HG02938 (cell line): ENCODE data around the gene PGAM2.

Experiments
- ATAC-seq: cut with Tn5 transposase; IDR thresholded peaks from one replicate; pipeline ENCODE4 v1.9.1; 2021; ENCODE audit warnings: mild to moderate bottlenecking, moderate library complexity; ENCODE audit not compliant: unreplicated experiment

Gene PGAM2

GRCh38 chr7:44103923-44104859, 38.8 kb upstream of the PGAM2 start, which contains the start of gene AEBP1:
Gene AEBP1, plus strand, starts transcription at chr7:44104345. Its CDS starts 321 bp downstream, at chr7:44104666.
- ATAC-seq: no peak

- ATAC-seq: no peak
Measured at GRCh38 chr7:44103566-44103922, 38.2 kb upstream of the PGAM2 start.

- no peak for ATAC-seq
Measured at GRCh38 chr7:44102846-44103565, 37.6 kb upstream of the PGAM2 start.

- ATAC-seq: no peak
Measured at GRCh38 chr7:44101966-44102845, 36.8 kb upstream of the PGAM2 start.

GRCh38 chr7:44101303-44101965, 36.1 kb upstream of the PGAM2 start:
- ATAC-seq: no peak

- ATAC-seq: no peak
Measured at GRCh38 chr7:44100458-44101302, 35.3 kb upstream of the PGAM2 start.

GRCh38 chr7:44099669-44100068, 34.3 kb upstream of the PGAM2 start:
- ATAC-seq: no peak

GRCh38 chr7:44098092-44099068, 33.0 kb upstream of the PGAM2 start:
- no peak for ATAC-seq

- peak; percentile 52 for ATAC-seq
Measured at GRCh38 chr7:44097064-44097932, 31.9 kb upstream of the PGAM2 start.

- ATAC-seq: no peak
Measured at GRCh38 chr7:44096326-44096881, 31.0 kb upstream of the PGAM2 start.

- ATAC-seq: no peak
Measured at GRCh38 chr7:44095781-44096180, 30.4 kb upstream of the PGAM2 start.

- no peak for ATAC-seq
Measured at GRCh38 chr7:44094883-44095592, 29.7 kb upstream of the PGAM2 start.

GRCh38 chr7:44094365-44094764, 29.0 kb upstream of the PGAM2 start:
- no peak for ATAC-seq

- ATAC-seq: no peak
Measured at GRCh38 chr7:44093102-44093641, 27.8 kb upstream of the PGAM2 start.

GRCh38 chr7:44087911-44088838, 22.8 kb upstream of the PGAM2 start:
- no peak for ATAC-seq
